H9 (cell line): Measurements from ENCODE around the gene GTF2F2. TPM values are rescaled to one million over a fixed set of nuclear protein-coding genes. Genes with fewer than 3 reads are reported as not detected.

Experiments used
- DNase-seq: peaks from one replicate; pipeline ENCODE4 v3.0.0-alpha.2; 2017
- H2AFZ ChIP-seq: one replicate; pipeline ENCODE4 v1.6.1; 2013; ENCODE audit warnings: mild to moderate bottlenecking, low read length, control low read depth, moderate library complexity
- H2AK5ac ChIP-seq: 2 replicates; pipeline ENCODE4 v1.6.1; 2013; ENCODE audit warnings: low read length, control low read depth, mixed read lengths; ENCODE audit not compliant: insufficient read length
- H2BK120ac ChIP-seq: one replicate; pipeline ENCODE4 v1.6.1; 2013; ENCODE audit warnings: low read depth, mild to moderate bottlenecking, low read length, control low read depth, inconsistent platforms; ENCODE audit not compliant: poor library complexity, severe bottlenecking
- H2BK12ac ChIP-seq: 2 replicates; pipeline ENCODE4 v1.6.1; 2013; ENCODE audit warnings: low read length, control low read depth, mixed read lengths, low read depth; ENCODE audit not compliant: insufficient read length
- H2BK15ac ChIP-seq: 2 replicates; pipeline ENCODE4 v1.6.1; 2013; ENCODE audit warnings: low read depth, low read length, control low read depth
- H2BK20ac ChIP-seq: one replicate; pipeline ENCODE4 v1.6.1; 2013; ENCODE audit warnings: low read depth, mild to moderate bottlenecking, low read length, control low read depth, inconsistent platforms; ENCODE audit not compliant: poor library complexity, severe bottlenecking
- H2BK5ac ChIP-seq: 2 replicates; pipeline ENCODE4 v1.6.1; 2013; ENCODE audit warnings: low read length, control low read depth, mixed read lengths; ENCODE audit not compliant: insufficient read length
- H3K14ac ChIP-seq: 2 replicates; pipeline ENCODE4 v1.6.1; 2013; ENCODE audit warnings: low read length, control low read depth; ENCODE audit not compliant: insufficient read depth
- H3K18ac ChIP-seq: 2 replicates; pipeline ENCODE4 v1.6.1; 2013; ENCODE audit warnings: low read depth, mild to moderate bottlenecking, mixed read lengths, low read length, control low read depth; ENCODE audit not compliant: insufficient read length
- H3K23ac ChIP-seq: 2 replicates; pipeline ENCODE4 v1.6.1; 2013; ENCODE audit warnings: low read length, control low read depth, mixed read lengths, low read depth; ENCODE audit not compliant: insufficient read length
- H3K23me2 ChIP-seq: 2 replicates; pipeline ENCODE4 v1.6.1; 2013; ENCODE audit warnings: low read depth, mild to moderate bottlenecking, mixed read lengths, low read length, control low read depth; ENCODE audit not compliant: insufficient read length, poor library complexity, severe bottlenecking
- H3K27ac ChIP-seq: 2 replicates; pipeline ENCODE4 v1.5.1; 2013; ENCODE audit warnings: low read length, control low read depth, mixed read lengths, low read depth; ENCODE audit not compliant: insufficient read length
- H3K27me3 ChIP-seq: 2 replicates; pipeline ENCODE4 v1.6.1; 2013; ENCODE audit warnings: low read length, control low read depth, inconsistent platforms; ENCODE audit not compliant: insufficient read depth
- H3K4ac ChIP-seq: 2 replicates; pipeline ENCODE4 v1.6.1; 2013; ENCODE audit warnings: low read depth, mild to moderate bottlenecking, control low read depth, inconsistent platforms, low read length, moderate library complexity
- H3K4me1 ChIP-seq: 2 replicates; pipeline ENCODE4 v1.6.1; 2013; ENCODE audit warnings: low read length, control low read depth, inconsistent platforms; ENCODE audit not compliant: insufficient read depth
- H3K4me2 ChIP-seq: 2 replicates; pipeline ENCODE4 v1.6.1; 2013; ENCODE audit warnings: low read length, control low read depth, mixed read lengths; ENCODE audit not compliant: insufficient read length, insufficient read depth
- H3K56ac ChIP-seq: 2 replicates; pipeline ENCODE4 v1.6.1; 2013; ENCODE audit warnings: low read depth, mild to moderate bottlenecking, mixed read lengths, low read length, control low read depth; ENCODE audit not compliant: insufficient read length
- H3K79me1 ChIP-seq: 2 replicates; pipeline ENCODE4 v1.6.1; 2013; ENCODE audit warnings: low read depth, mild to moderate bottlenecking, moderate library complexity, low read length, control low read depth, inconsistent platforms; ENCODE audit not compliant: insufficient read depth, poor library complexity, severe bottlenecking
- H3K79me2 ChIP-seq: 2 replicates; pipeline ENCODE4 v1.6.1; 2013; ENCODE audit warnings: low read length, control low read depth, inconsistent platforms; ENCODE audit not compliant: insufficient read depth
- H3K9ac ChIP-seq: 2 replicates; pipeline ENCODE4 v1.6.1; 2013; ENCODE audit warnings: low read length, control low read depth, mixed read lengths; ENCODE audit not compliant: insufficient read length; ENCODE audit errors: extremely low read depth
- H3K9me3 ChIP-seq: one replicate; pipeline ENCODE4 v1.6.1; 2013; ENCODE audit warnings: low read depth, low read length, inconsistent platforms; ENCODE audit not compliant: control insufficient read depth
- H3T11ph ChIP-seq: one replicate; pipeline ENCODE4 v1.6.1; 2013; ENCODE audit warnings: mild to moderate bottlenecking, low read length, control low read depth, inconsistent platforms
- H4K20me1 ChIP-seq: one replicate; pipeline ENCODE4 v1.6.1; 2013; ENCODE audit not compliant: control insufficient read depth, insufficient read length, insufficient read depth
- H4K5ac ChIP-seq: 2 replicates; pipeline ENCODE4 v1.6.1; 2013; ENCODE audit warnings: low read depth, mild to moderate bottlenecking, mixed read lengths, low read length, control low read depth; ENCODE audit not compliant: insufficient read length
- H4K8ac ChIP-seq: replicated peaks from 2 replicates; pipeline ENCODE4 v1.6.1; 2013; ENCODE audit warnings: low read length, control low read depth, mixed read lengths, low read depth; ENCODE audit not compliant: insufficient read length
- H4K91ac ChIP-seq: 2 replicates; pipeline ENCODE4 v1.6.1; 2013; ENCODE audit warnings: low read depth, mild to moderate bottlenecking, moderate library complexity, mixed read lengths, low read length, control low read depth; ENCODE audit not compliant: insufficient read length
- H3K27ac Mint-ChIP-seq, 3 experiments: 2 replicates in 2 of 3; 3 replicates in 1 of 3; pipeline ENCODE4 v1.8.0; 2020 to 2021; ENCODE audit warnings: mixed read lengths in 3 of 3, mild to moderate bottlenecking in 1 of 3, moderate library complexity in 1 of 3
- H3K27me3 Mint-ChIP-seq: 2 replicates; pipeline ENCODE4 v1.8.0; 2021; ENCODE audit warnings: low read depth, mild to moderate bottlenecking, moderate library complexity, mixed read lengths
- H3K36me3 Mint-ChIP-seq, 3 experiments: 2 replicates in 2 of 3; 3 replicates in 1 of 3; pipeline ENCODE4 v1.8.0; 2020 to 2021; ENCODE audit warnings: low read depth in 3 of 3, mixed read lengths in 3 of 3; ENCODE audit not compliant: insufficient read depth in 1 of 3
- H3K4me1 Mint-ChIP-seq, 2 experiments: 2 replicates each; pipeline ENCODE4 v1.8.0; 2020; ENCODE audit warnings: mixed read lengths in 2 of 2
- H3K4me3 Mint-ChIP-seq, 2 experiments: 2 replicates in 1 of 2; 3 replicates in 1 of 2; pipeline ENCODE4 v1.8.0; 2020 to 2021; ENCODE audit warnings: mild to moderate bottlenecking in 2 of 2, mixed read lengths in 2 of 2, moderate library complexity in 1 of 2
- H3K9me3 Mint-ChIP-seq, 2 experiments: 2 replicates in 1 of 2; 3 replicates in 1 of 2; pipeline ENCODE4 v1.8.0; 2020; ENCODE audit warnings: mild to moderate bottlenecking in 2 of 2, mixed read lengths in 2 of 2, moderate library complexity in 1 of 2
- CTCF ChIP-seq: fragments of 200-600 bp; sonication (generic); conservative IDR thresholded peaks from 3 replicates; pipeline ENCODE4 v1.8.0; 2021; ENCODE audit warnings: antibody characterized with exemption, mild to moderate bottlenecking
- WGBS: extraction: QIAGEN DNeasy Blood & Tissue Kit; methylation state at CpG from one replicate; pipeline ENCODE4 v1.1.7; 2013; ENCODE audit warnings: missing lambda C conversion rate, low lambda C conversion rate, mixed read lengths; ENCODE audit not compliant: insufficient read length; ENCODE audit errors: extremely low coverage; 5-methylcytosine and 5-hydroxymethylcytosine counted together
- total RNA-seq: library from RNA; stranded (reverse); gene quantifications from 2 replicates; pipeline ENCODE4 v1.2.1, GENCODE V29; 2021

Gene GTF2F2
- total RNA-seq, 1 experiment from 2014 or later = 29.6 TPM

GRCh38 chr13:45328661-45329111 lies 208.4 kb downstream of the GTF2F2 start:
- H3K4me1 ChIP-seq = no peaks in the 10 kb centered on the region

More at GRCh38 chr13:45328661-45329111, 208.4 kb downstream of the GTF2F2 start:
- H3K14ac ChIP-seq = no peak overlapping the region
- TF ChIP-seq CTCF = no peak
- no peak for DNase-seq
- no peak overlapping the region for H2BK12ac ChIP-seq
- no peak overlapping the region for H2BK15ac ChIP-seq
- H3K4me2 ChIP-seq = no peak overlapping the region
- no CpG with 5 or more reads among the region's 3 CpGs for WGBS
- H3K79me1 ChIP-seq = no peaks in the 10 kb centered on the region
- no peak overlapping the region for H4K5ac ChIP-seq
- no peaks in the 10 kb centered on the region for H3K79me2 ChIP-seq
- no peak overlapping the region for H3K27ac ChIP-seq
- no peak overlapping the region for H2BK120ac ChIP-seq
- H3K4ac ChIP-seq = no peak overlapping the region
- no peaks in the 10 kb centered on the region for H3K9me3 ChIP-seq
- no peak overlapping the region for H3K4me3 Mint-ChIP-seq
- no peaks in the 10 kb centered on the region for H3K27me3 ChIP-seq
- H4K20me1 ChIP-seq = no peaks in the 10 kb centered on the region
- H3K9ac ChIP-seq = no peak overlapping the region
- H2BK20ac ChIP-seq = no peak overlapping the region
- no peak overlapping the region for H3K56ac ChIP-seq
- no peak overlapping the region for H3K18ac ChIP-seq
- H4K8ac ChIP-seq = no peak overlapping the region
- no peak overlapping the region for H4K91ac ChIP-seq
- H2AK5ac ChIP-seq = no peak overlapping the region
- H3K27me3 Mint-ChIP-seq = no peaks in the 10 kb centered on the region
- H3K27ac Mint-ChIP-seq = no peak overlapping the region; a peak in 1 of 7 replicates
- H2AFZ ChIP-seq = no peak overlapping the region
- H3T11ph ChIP-seq = no peak overlapping the region
- no peak overlapping the region for H3K23ac ChIP-seq
- no peaks in the 10 kb centered on the region for H3K23me2 ChIP-seq
- peaks cover 15 to 20% of the 10 kb centered on the region in 2 experiments; a peak in 3 of 4 replicates for H3K4me1 Mint-ChIP-seq
- no peaks in the 10 kb centered on the region for H3K9me3 Mint-ChIP-seq
- H3K36me3 Mint-ChIP-seq = peaks cover 0 to 3% (median 2%) of the 10 kb centered on the region in 3 experiments; a peak in 2 of 7 replicates
- H2BK5ac ChIP-seq = no peak overlapping the region
